ENCODE results near the gene ME1. TPM values are rescaled to one million over a fixed set of nuclear protein-coding genes. Genes with fewer than 3 reads are reported as not detected.
"Not testable (repeated sequence)": the region's sequence is repeated elsewhere in the genome, so short reads cannot be mapped to it uniquely, and the experiment has no call there.

ME1 gene
- total RNA-seq, 4 donors from 2014 or later: 20.4 to 58.6 (median 27.2) TPM

DNA sequence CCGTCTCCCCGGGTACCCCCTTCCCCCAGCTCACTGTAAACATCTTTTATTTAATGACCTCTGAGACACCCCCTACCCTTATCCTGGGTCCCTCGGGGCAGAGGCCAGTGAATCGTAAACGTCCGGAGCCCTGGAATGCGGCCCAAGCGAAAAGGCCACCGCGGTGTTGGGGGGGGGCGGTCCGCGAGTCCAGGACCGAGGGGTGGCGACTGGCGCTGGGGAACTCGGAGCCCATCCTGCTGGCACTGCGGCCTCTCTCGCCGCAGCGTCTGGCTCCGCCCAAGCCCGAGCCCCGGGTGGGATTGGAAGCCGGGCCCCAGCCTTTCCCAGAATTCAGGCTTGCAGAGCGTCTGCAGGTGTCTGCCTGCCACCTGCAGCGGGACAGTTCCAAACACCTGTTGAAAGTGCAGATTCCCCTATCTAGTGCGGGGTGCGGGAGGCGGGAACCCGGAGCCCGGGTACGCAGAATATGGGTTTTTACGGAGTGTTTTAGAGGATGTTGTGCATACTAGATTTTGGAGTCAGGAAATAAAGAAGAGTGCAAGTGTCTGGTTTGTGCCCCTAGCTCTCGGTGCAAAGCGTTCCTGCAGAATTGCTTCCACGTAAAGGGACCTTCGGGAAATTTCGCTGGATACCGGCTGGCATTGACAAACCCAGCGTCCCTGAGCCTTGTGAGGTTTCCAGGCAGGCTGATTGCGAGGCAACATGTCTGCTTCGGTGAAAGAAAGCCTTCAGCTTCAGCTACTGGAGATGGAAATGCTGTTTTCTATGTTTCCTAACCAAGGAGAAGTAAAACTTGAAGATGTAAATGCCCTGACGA, 236.9 kb downstream of the ME1 start:
- WGBS, 2 donors: 6 to 13% methylated on average over 11 to 43 of the region's 44 CpGs
- Histone ChIP-seq H3K36me3 (peaks cover 0 to 14% (median 0%) of the 10 kb centered on the region in 3 donors), H3K4me3 (peak overlapping the region; percentile 88 to 96 (median 92)), H3K4me1 (peaks cover 3 to 31% (median 13%) of the 10 kb centered on the region in 3 donors), H3K9me3 (no peaks in the 10 kb centered on the region), H3K27me3 (no peaks in the 10 kb centered on the region), H3K27ac (peak overlapping the region; percentile 81 to 91 (median 86))
- peak in 1 of 4 donors; percentile 11 for TF ChIP-seq POLR2A (IDR thresholded peaks at IDR 0.05)
- TF ChIP-seq, protein P1, sequence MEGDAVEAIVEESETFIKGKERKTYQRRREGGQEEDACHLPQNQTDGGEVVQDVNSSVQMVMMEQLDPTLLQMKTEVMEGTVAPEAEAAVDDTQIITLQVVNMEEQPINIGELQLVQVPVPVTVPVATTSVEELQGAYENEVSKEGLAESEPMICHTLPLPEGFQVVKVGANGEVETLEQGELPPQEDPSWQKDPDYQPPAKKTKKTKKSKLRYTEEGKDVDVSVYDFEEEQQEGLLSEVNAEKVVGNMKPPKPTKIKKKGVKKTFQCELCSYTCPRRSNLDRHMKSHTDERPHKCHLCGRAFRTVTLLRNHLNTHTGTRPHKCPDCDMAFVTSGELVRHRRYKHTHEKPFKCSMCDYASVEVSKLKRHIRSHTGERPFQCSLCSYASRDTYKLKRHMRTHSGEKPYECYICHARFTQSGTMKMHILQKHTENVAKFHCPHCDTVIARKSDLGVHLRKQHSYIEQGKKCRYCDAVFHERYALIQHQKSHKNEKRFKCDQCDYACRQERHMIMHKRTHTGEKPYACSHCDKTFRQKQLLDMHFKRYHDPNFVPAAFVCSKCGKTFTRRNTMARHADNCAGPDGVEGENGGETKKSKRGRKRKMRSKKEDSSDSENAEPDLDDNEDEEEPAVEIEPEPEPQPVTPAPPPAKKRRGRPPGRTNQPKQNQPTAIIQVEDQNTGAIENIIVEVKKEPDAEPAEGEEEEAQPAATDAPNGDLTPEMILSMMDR (IDR thresholded peaks at IDR 0.05): no peak
- intact Hi-C loops (cut with DNase I): loop anchor here (10.0 kb wide), 1 partner anchor 129 kb away; the partner anchor contains the start of genes DOP1A and UBE3D
- no peak for DNase-seq

GRCh38 chr6:83192871-83193746, 237.7 kb downstream of the ME1 start, which contains the start of the genes PGM3 and RWDD2A:
Gene PGM3, minus strand, starts transcription at chr6:83193265. Its CDS starts 2,253 bp downstream, at chr6:83191012.
Gene RWDD2A, plus strand, starts transcription at chr6:83193357. Its CDS starts 1,095 bp downstream, at chr6:83194452.
- TF ChIP-seq, protein P1 (IDR thresholded peaks at IDR 0.05): no peak
- peak in 3 of 4 donors; percentile 61 to 86 (median 68) for TF ChIP-seq POLR2A (IDR thresholded peaks at IDR 0.05)
- WGBS, 2 donors: 0 to 1% methylated on average over 4 to 27 of the region's 88 CpGs
- Histone ChIP-seq H3K4me1 (peaks cover 3 to 31% (median 13%) of the 10 kb centered on the region in 3 donors), H3K27ac (peak within 1 kb of the TSS; percentile 81 to 91 (median 86)), H3K4me3 (peak within 1 kb of the TSS; percentile 88 to 96 (median 92)), H3K36me3 (peaks cover 0 to 22% (median 0%) of the 10 kb centered on the region in 3 donors), H3K9me3 (no peaks in the 10 kb centered on the region), H3K27me3 (no peaks in the 10 kb centered on the region)
- peak; percentile 39 for DNase-seq
- intact Hi-C loops (cut with DNase I): loop anchor here (10.0 kb wide), 1 partner anchor 128 kb away; the partner anchor contains the start of genes DOP1A and UBE3D

- H3K36me3 ChIP-seq: peaks cover 0 to 29% (median 0%) of the 10 kb centered on the region in 3 donors
These were observed 238.4 kb downstream of the ME1 start for GRCh38 chr6:83192456-83192855.

GRCh38 chr6:83191974-83192373, 238.9 kb downstream of the ME1 start:
- not testable (repeated sequence) for H3K27ac ChIP-seq, H3K27me3 ChIP-seq, DNase-seq, H3K9me3 ChIP-seq
- 93 to 97% methylated on average over 12 to 18 of the region's 18 CpGs for WGBS, 2 donors
- Histone ChIP-seq H3K4me3 (peak overlapping the region in 3 of 4 donors; percentile 88 to 96 (median 95)), H3K36me3 (peaks cover 0 to 34% (median 0%) of the 10 kb centered on the region in 3 donors), H3K4me1 (peaks cover 3 to 31% (median 13%) of the 10 kb centered on the region in 3 donors)
- intact Hi-C loops (cut with DNase I): loop anchor here (10.0 kb wide), 1 partner anchor 127 kb away; the partner anchor contains the start of genes DOP1A and UBE3D

More at GRCh38 chr6:83192456-83192855, 238.4 kb downstream of the ME1 start:
- peak overlapping the region; percentile 81 to 91 (median 86) for H3K27ac ChIP-seq
- no peaks in the 10 kb centered on the region for H3K9me3 ChIP-seq
- DNase-seq: no peak
- intact Hi-C loops (cut with DNase I): loop anchor here (10.0 kb wide), 1 partner anchor 128 kb away; the partner anchor contains the start of genes DOP1A and UBE3D
- WGBS, 2 donors: 0% methylated on average over 4 of the region's 4 CpGs
- TF ChIP-seq, protein P1 (IDR thresholded peaks at IDR 0.05): no peak
- TF ChIP-seq POLR2A (IDR thresholded peaks at IDR 0.05): no peak
- H3K4me1 ChIP-seq: peaks cover 3 to 31% (median 13%) of the 10 kb centered on the region in 3 donors
- no peaks in the 10 kb centered on the region for H3K27me3 ChIP-seq
- H3K4me3 ChIP-seq: peak overlapping the region; percentile 88 to 96 (median 92)

DNA sequence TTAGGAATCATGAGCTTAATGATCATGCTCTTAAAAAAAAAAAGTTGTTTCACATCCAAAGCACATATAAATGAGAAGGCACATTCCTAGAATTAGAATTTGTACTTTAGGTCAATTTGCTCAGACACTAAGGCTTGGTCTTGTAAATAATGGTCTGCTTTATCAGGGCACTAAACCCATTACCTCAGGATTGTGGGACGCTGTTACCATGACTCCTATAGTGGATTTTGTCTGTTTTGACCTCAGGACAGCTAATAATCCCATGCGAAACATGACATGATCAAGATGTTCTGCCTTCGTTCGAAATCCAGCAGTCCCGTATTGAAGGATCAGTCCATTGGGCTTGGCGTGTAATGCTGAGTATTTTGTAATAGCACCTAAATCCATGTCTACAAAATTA, 240.2 kb downstream of the ME1 start:
- Histone ChIP-seq H3K27me3 (no peaks in the 10 kb centered on the region), H3K9me3 (no peaks in the 10 kb centered on the region), H3K4me1 (peaks cover 3 to 31% (median 13%) of the 10 kb centered on the region in 3 donors), H3K27ac (no peak overlapping the region), H3K4me3 (no peak overlapping the region), H3K36me3 (peaks cover 0 to 41% (median 5%) of the 10 kb centered on the region in 3 donors)
- no peak for TF ChIP-seq POLR2A (IDR thresholded peaks at IDR 0.05)
- TF ChIP-seq, protein P1 (IDR thresholded peaks at IDR 0.05): no peak
- DNase-seq: no peak
- intact Hi-C loops (cut with DNase I): loop anchor here (10.0 kb wide), 1 partner anchor 126 kb away; the partner anchor contains the start of genes DOP1A and UBE3D
- WGBS, 2 donors: 91 to 95% methylated on average over 6 of the region's 6 CpGs

Data from esophagus squamous epithelium (tissue), 5 donors.